Liver (tissue), 9 donors: ENCODE data around the gene SGCB. TPM values are rescaled to one million over a fixed set of nuclear protein-coding genes. Genes with fewer than 3 reads are reported as not detected.

Source experiments
- DNase-seq: peaks from one replicate; pipeline ENCODE4 v3.0.0-alpha.2; 2017; ENCODE audit warnings: low spot score
- H3K27ac ChIP-seq, 2 donors: one replicate each; pipeline ENCODE4 v1.7.0; 2013; ENCODE audit warnings: inconsistent platforms in 2 of 2, low read length in 2 of 2, control low read depth in 1 of 2, low read depth in 1 of 2, mild to moderate bottlenecking in 1 of 2
- H3K27me3 ChIP-seq, 4 donors: one replicate each; pipeline versions ENCODE4 v1.6.1 to v1.7.0; 2013; ENCODE audit warnings: low read length in 3 of 4, inconsistent platforms in 1 of 4, mild to moderate bottlenecking in 1 of 4, moderate library complexity in 1 of 4; ENCODE audit not compliant: control insufficient read depth in 4 of 4, insufficient read depth in 4 of 4
- H3K36me3 ChIP-seq, 4 donors: one replicate each; pipeline versions ENCODE4 v1.6.1 to v1.7.0; 2013; ENCODE audit warnings: low read length in 3 of 4, mild to moderate bottlenecking in 3 of 4, low read depth in 1 of 4, moderate library complexity in 1 of 4; ENCODE audit not compliant: control insufficient read depth in 4 of 4, insufficient read depth in 3 of 4
- H3K4me1 ChIP-seq, 4 donors: one replicate each; pipeline versions ENCODE4 v1.6.1 to v1.7.0; 2013; ENCODE audit warnings: low read length in 3 of 4, mild to moderate bottlenecking in 3 of 4, moderate library complexity in 1 of 4; ENCODE audit not compliant: control insufficient read depth in 4 of 4, insufficient read depth in 4 of 4
- H3K4me3 ChIP-seq, 3 donors: one replicate each; pipeline versions ENCODE4 v1.6.1 to v1.7.0; 2013; ENCODE audit warnings: low read length in 3 of 3, control low read depth in 1 of 3, low read depth in 1 of 3, mild to moderate bottlenecking in 1 of 3
- H3K9ac ChIP-seq, 2 donors: one replicate each; pipeline ENCODE4 v1.7.0; 2013; ENCODE audit warnings: low read length in 2 of 2, mild to moderate bottlenecking in 2 of 2, moderate library complexity in 2 of 2, control low read depth in 1 of 2, low read depth in 1 of 2
- H3K9me3 ChIP-seq, 4 donors: one replicate each; pipeline versions ENCODE4 v1.6.1 to v1.7.0; 2013; ENCODE audit warnings: low read length in 3 of 4; ENCODE audit not compliant: control insufficient read depth in 4 of 4
- EGR1 ChIP-seq, 2 donors: IDR thresholded peaks; 2 replicates each; pipeline ENCODE4 v1.6.1; 2016 to 2018; ENCODE audit warnings: antibody characterized with exemption in 2 of 2, low read depth in 2 of 2
- FOXA1 ChIP-seq: IDR thresholded peaks from 2 replicates; pipeline ENCODE4 v1.6.1; 2016; ENCODE audit warnings: antibody characterized with exemption
- FOXA2 ChIP-seq: IDR thresholded peaks from 2 replicates; pipeline ENCODE4 v1.6.1; 2016; ENCODE audit warnings: antibody characterized with exemption
- GABPA ChIP-seq, 2 donors: IDR thresholded peaks in 1 of 2; conservative IDR thresholded peaks in 1 of 2; 2 replicates each; pipeline ENCODE4 v1.6.1; 2016; ENCODE audit warnings: antibody characterized with exemption in 2 of 2, mild to moderate bottlenecking in 1 of 2, moderate library complexity in 1 of 2
- HNF4A ChIP-seq, 2 donors: conservative IDR thresholded peaks; 2 replicates each; pipeline ENCODE4 v1.6.1; 2016; ENCODE audit warnings: antibody characterized with exemption in 2 of 2, mild to moderate bottlenecking in 2 of 2
- HNF4G ChIP-seq: IDR thresholded peaks from 2 replicates; pipeline ENCODE4 v1.6.1; 2016; ENCODE audit warnings: antibody characterized with exemption
- JUND ChIP-seq, 2 donors: IDR thresholded peaks; 2 replicates each; pipeline ENCODE4 v1.6.1; 2016; ENCODE audit warnings: antibody characterized with exemption in 2 of 2
- NR2F2 ChIP-seq: IDR thresholded peaks from 2 replicates; pipeline ENCODE4 v1.6.1; 2016; ENCODE audit warnings: antibody characterized with exemption
- RAD21 ChIP-seq, 2 donors: IDR thresholded peaks; 2 replicates each; pipeline ENCODE4 v1.6.1; 2016; ENCODE audit warnings: antibody characterized with exemption in 2 of 2, mild to moderate bottlenecking in 2 of 2
- REST ChIP-seq: IDR thresholded peaks from 2 replicates; pipeline ENCODE4 v1.6.1; 2016; ENCODE audit warnings: antibody characterized with exemption, mild to moderate bottlenecking
- RXRA ChIP-seq, 2 donors: IDR thresholded peaks; 2 replicates each; pipeline ENCODE4 v1.6.1; 2017 to 2018; ENCODE audit warnings: antibody characterized with exemption in 2 of 2, mild to moderate bottlenecking in 1 of 2
- SP1 ChIP-seq: IDR thresholded peaks from 2 replicates; pipeline ENCODE4 v1.6.1; 2018; ENCODE audit warnings: antibody characterized with exemption, mild to moderate bottlenecking
- TAF1 ChIP-seq: conservative IDR thresholded peaks from 2 replicates; pipeline ENCODE4 v1.6.1; 2016; ENCODE audit warnings: antibody characterized with exemption, mild to moderate bottlenecking
- YY1 ChIP-seq: IDR thresholded peaks from 2 replicates; pipeline ENCODE4 v1.6.1; 2016; ENCODE audit warnings: antibody characterized with exemption, mild to moderate bottlenecking
- ZBTB33 ChIP-seq: IDR thresholded peaks from 2 replicates; pipeline ENCODE4 v1.6.1; 2016; ENCODE audit warnings: antibody characterized with exemption
- WGBS: extraction: QIAGEN DNeasy Blood & Tissue Kit; methylation state at CpG from one replicate; pipeline ENCODE4 v1.1.7; 2013; 5-methylcytosine and 5-hydroxymethylcytosine counted together
- polyA plus RNA-seq, 2 donors: library from polyadenylated mRNA; stranded (reverse) in 1 of 2; unstranded in 1 of 2; fragments of 200-250 nt in 1 of 2; fragments of >200 nt in 1 of 2; fragmentation: Nextera tagmentation in 1 of 2; extraction: Ambion mirVana in 1 of 2; gene quantifications; one replicate each; pipeline versions ENCODE4 v1.2.1 to v1.2.3, GENCODE V29; 2013 to 2015
- total RNA-seq, 2 donors: library from RNA; depleted of rRNA; stranded (reverse); fragments of >200 nt; gene quantifications; one replicate each; pipeline ENCODE4 v1.2.3, GENCODE V29; 2014
- TF ChIP-seq, protein P1 (sequence below): IDR thresholded peaks from 2 replicates; pipeline ENCODE4 v1.6.1; 2016; ENCODE audit warnings: antibody characterized with exemption
- TF ChIP-seq, protein P2 (sequence below): IDR thresholded peaks from 2 replicates; pipeline ENCODE4 v1.6.1; 2016; ENCODE audit warnings: antibody characterized with exemption
- TF ChIP-seq, protein P3 (sequence below): fragments of 150-350 bp; IDR thresholded peaks from 2 replicates; pipeline ENCODE4 v1.5.1; 2017; ENCODE audit warnings: improper control_type of control experiment, low read depth, low read length; ENCODE audit not compliant: missing input control
- donor health status: healthy.
- donor health status: healthy.
- donor health status: healthy.
- donor health status: healthy.
- donor health status: healthy.

Gene SGCB
- total and polyA plus RNA-seq, 4 donors, result 2.0 to 5.4 (median 3.3) TPM

GRCh38 chr4:52051213-52051614, 13.1 kb upstream of the SGCB start, which contains the start of gene SPATA18:
SPATA18 (plus strand) TSS chr4:52051304; CDS start chr4:52051705, 401 bp downstream.
- H3K27me3 ChIP-seq, result no peaks in the 10 kb centered on the region
- 4% methylated on average over 44 of the region's 44 CpGs for whole genome bisulfite sequencing
- no peak for DNase-seq
- H3K9ac ChIP-seq, result no peak within 1 kb of the TSS
- peaks cover 3 to 19% (median 10%) of the 10 kb centered on the region in 4 donors for H3K4me1 ChIP-seq
- TF ChIP-seq JUND (IDR thresholded peaks at IDR 0.05) (no peak), REST (no peak), ZBTB33 (no peak), HNF4A (conservative IDR thresholded peaks at IDR 0.05) (no peak), EGR1 (IDR thresholded peaks at IDR 0.05; ENCODE audit: low read depth in 2 of 2) (no peak), YY1 (no peak), GABPA (IDR thresholded peaks at IDR 0.05 in 1 of 2, conservative IDR thresholded peaks at IDR 0.05 in 1 of 2) (no peak), FOXA2 (no peak), SP1 (no peak), RAD21 (IDR thresholded peaks at IDR 0.05) (no peak)
- TF ChIP-seq, protein P1, sequence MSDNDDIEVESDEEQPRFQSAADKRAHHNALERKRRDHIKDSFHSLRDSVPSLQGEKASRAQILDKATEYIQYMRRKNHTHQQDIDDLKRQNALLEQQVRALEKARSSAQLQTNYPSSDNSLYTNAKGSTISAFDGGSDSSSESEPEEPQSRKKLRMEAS, result no peak
- no peaks in the 10 kb centered on the region for H3K36me3 ChIP-seq
- peak within 1 kb of the TSS; percentile 62 to 72 for H3K27ac ChIP-seq
- no peaks in the 10 kb centered on the region for H3K9me3 ChIP-seq
- H3K4me3 ChIP-seq, result peak within 1 kb of the TSS; percentile 50 to 62 (median 60)

GRCh38 chr4:52049266-52049665, 11.2 kb upstream of the SGCB start:
- 94% methylated on average over 5 of the region's 5 CpGs for WGBS
- H3K27me3 ChIP-seq, result no peaks in the 10 kb centered on the region
- H3K9me3 ChIP-seq, result no peaks in the 10 kb centered on the region
- H3K36me3 ChIP-seq, result no peaks in the 10 kb centered on the region
- peaks cover 3 to 23% (median 17%) of the 10 kb centered on the region in 4 donors for H3K4me1 ChIP-seq
- TF ChIP-seq YY1 (no peak), NR2F2 (no peak), EGR1 (IDR thresholded peaks at IDR 0.05; ENCODE audit: low read depth in 2 of 2) (no peak), HNF4G (no peak), TAF1 (no peak), RAD21 (IDR thresholded peaks at IDR 0.05) (no peak), JUND (IDR thresholded peaks at IDR 0.05) (no peak), FOXA2 (no peak), SP1 (no peak), RXRA (IDR thresholded peaks at IDR 0.05) (no peak), FOXA1 (no peak), HNF4A (conservative IDR thresholded peaks at IDR 0.05) (no peak), REST (no peak)
- TF ChIP-seq, protein P2, sequence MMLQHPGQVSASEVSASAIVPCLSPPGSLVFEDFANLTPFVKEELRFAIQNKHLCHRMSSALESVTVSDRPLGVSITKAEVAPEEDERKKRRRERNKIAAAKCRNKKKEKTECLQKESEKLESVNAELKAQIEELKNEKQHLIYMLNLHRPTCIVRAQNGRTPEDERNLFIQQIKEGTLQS, result no peak
- TF ChIP-seq, protein P1, result no peak
- TF ChIP-seq, protein P3, sequence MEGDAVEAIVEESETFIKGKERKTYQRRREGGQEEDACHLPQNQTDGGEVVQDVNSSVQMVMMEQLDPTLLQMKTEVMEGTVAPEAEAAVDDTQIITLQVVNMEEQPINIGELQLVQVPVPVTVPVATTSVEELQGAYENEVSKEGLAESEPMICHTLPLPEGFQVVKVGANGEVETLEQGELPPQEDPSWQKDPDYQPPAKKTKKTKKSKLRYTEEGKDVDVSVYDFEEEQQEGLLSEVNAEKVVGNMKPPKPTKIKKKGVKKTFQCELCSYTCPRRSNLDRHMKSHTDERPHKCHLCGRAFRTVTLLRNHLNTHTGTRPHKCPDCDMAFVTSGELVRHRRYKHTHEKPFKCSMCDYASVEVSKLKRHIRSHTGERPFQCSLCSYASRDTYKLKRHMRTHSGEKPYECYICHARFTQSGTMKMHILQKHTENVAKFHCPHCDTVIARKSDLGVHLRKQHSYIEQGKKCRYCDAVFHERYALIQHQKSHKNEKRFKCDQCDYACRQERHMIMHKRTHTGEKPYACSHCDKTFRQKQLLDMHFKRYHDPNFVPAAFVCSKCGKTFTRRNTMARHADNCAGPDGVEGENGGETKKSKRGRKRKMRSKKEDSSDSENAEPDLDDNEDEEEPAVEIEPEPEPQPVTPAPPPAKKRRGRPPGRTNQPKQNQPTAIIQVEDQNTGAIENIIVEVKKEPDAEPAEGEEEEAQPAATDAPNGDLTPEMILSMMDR, result no peak
- DNase-seq, result no peak
- H3K9ac ChIP-seq, result no peak overlapping the region
- H3K27ac ChIP-seq, result no peak overlapping the region
- H3K4me3 ChIP-seq, result no peak overlapping the region
